NCI-H2196 (cell line): ENCODE measurements around the gene PDE6B.

ENCODE experiments used
- DNase-seq: peaks from one replicate; lab custom pipeline; 2025; ENCODE audit not compliant: unreplicated experiment; lab: John Stamatoyannopoulos, UW

The PDE6B gene

GRCh38 chr4:600850-601515, 24.4 kb upstream of the PDE6B start:
- no peak for DNase-seq

GRCh38 chr4:601612-602558, 23.5 kb upstream of the PDE6B start:
- DNase-seq: no peak

- DNase-seq: peak; percentile 81
These were observed 22.8 kb upstream of the PDE6B start for GRCh38 chr4:602559-602942.

GRCh38 chr4:604131-604530, 21.2 kb upstream of the PDE6B start:
- no peak for DNase-seq

GRCh38 chr4:605702-606425, 19.5 kb upstream of the PDE6B start:
- DNase-seq: no peak

GRCh38 chr4:608236-608635, 17.1 kb upstream of the PDE6B start:
- DNase-seq: no peak

- DNase-seq: no peak
These were observed 15.8 kb upstream of the PDE6B start for GRCh38 chr4:609400-610050.

- DNase-seq: peak; percentile 80
These were observed 14.7 kb upstream of the PDE6B start for GRCh38 chr4:610411-611261.

GRCh38 chr4:612052-612748, 13.2 kb upstream of the PDE6B start:
- no peak for DNase-seq

- DNase-seq: no peak
These were observed 12.6 kb upstream of the PDE6B start for GRCh38 chr4:612749-613125.

- no peak for DNase-seq
These were observed 12.2 kb upstream of the PDE6B start for GRCh38 chr4:613126-613525.

- no peak for DNase-seq
These were observed 9.3 kb upstream of the PDE6B start for GRCh38 chr4:616091-616490.

- no peak for DNase-seq
These were observed 8.3 kb upstream of the PDE6B start for GRCh38 chr4:616911-617643.

GRCh38 chr4:617644-618641, 7.4 kb upstream of the PDE6B start:
- no peak for DNase-seq

GRCh38 chr4:620201-620600, 5.2 kb upstream of the PDE6B start:
- DNase-seq: no peak

GRCh38 chr4:620851-621261, 4.5 kb upstream of the PDE6B start:
- no peak for DNase-seq

GRCh38 chr4:621296-622070, 3.9 kb upstream of the PDE6B start:
- no peak for DNase-seq
